HepG2 (cell line): ENCODE results near the gene CHPF.

Experiments used
- EZH2 ChIP-seq: conservative IDR thresholded peaks from 2 replicates; pipeline ENCODE4 v1.6.1; 2012; ENCODE audit warnings: mild to moderate bottlenecking, low read depth, low read length, moderate library complexity
- POLR2A ChIP-seq, 2 experiments: IDR thresholded peaks; 2 replicates each; pipeline ENCODE4 v1.6.1; 2011; ENCODE audit warnings: low read depth in 2 of 2, low read length in 2 of 2, mild to moderate bottlenecking in 1 of 2, moderate library complexity in 1 of 2; ENCODE audit not compliant: insufficient read depth in 1 of 2
- SP2 ChIP-seq: sonication (generic); formaldehyde crosslinking; IDR thresholded peaks from 2 replicates; pipeline ENCODE4 v1.5.1; 2020; ENCODE audit warnings: mild to moderate bottlenecking, missing genetic modification reagents
- ZKSCAN1 ChIP-seq: fragments of 150-350 bp; IDR thresholded peaks from 2 replicates; pipeline ENCODE4 v1.6.1; 2014; ENCODE audit warnings: low read length
- ZNF124 ChIP-seq: sonication (generic); formaldehyde crosslinking; IDR thresholded peaks from 2 replicates; pipeline ENCODE4 v1.4.0; 2020; ENCODE audit warnings: missing genetic modification reagents
- ZNF737 ChIP-seq: sonication (generic); formaldehyde crosslinking; IDR thresholded peaks from 2 replicates; pipeline ENCODE4 v1.5.0; 2020; ENCODE audit warnings: missing genetic modification reagents, mild to moderate bottlenecking, borderline replicate concordance
- TF ChIP-seq, protein P1 (sequence below): sonication (generic); formaldehyde crosslinking; IDR thresholded peaks from 2 replicates; pipeline ENCODE4 v1.4.0; 2020; ENCODE audit warnings: mild to moderate bottlenecking, missing genetic modification reagents
- TF ChIP-seq, protein P2 (sequence below): sonication (generic); formaldehyde crosslinking; IDR thresholded peaks from 2 replicates; pipeline ENCODE4 v1.5.0; 2020; ENCODE audit warnings: mild to moderate bottlenecking, missing genetic modification reagents, moderate library complexity
- TF ChIP-seq, protein P3 (sequence below): sonication (generic); formaldehyde crosslinking; IDR thresholded peaks from 2 replicates; pipeline ENCODE4 v1.5.0; 2020; ENCODE audit warnings: missing genetic modification reagents, mild to moderate bottlenecking, borderline replicate concordance

DNA sequence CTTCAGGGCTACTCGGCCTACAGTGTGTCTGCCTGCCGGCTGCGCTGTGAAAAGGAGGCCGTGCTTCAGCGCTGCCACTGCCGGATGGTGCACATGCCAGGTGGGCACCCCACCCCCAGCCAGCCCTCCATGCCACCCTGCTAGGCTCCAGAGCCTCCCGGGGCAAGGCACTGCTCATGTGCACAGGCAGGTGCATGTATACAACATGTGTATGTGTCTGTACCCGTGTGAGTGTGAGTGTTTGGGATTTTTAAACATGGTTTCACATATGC lies 11.3 kb downstream of the CHPF start:
- no peak for TF ChIP-seq POLR2A (IDR thresholded peaks at IDR 0.05; ENCODE audit: insufficient read depth in 1 of 2, low read depth in 2 of 2, low read length in 2 of 2)
- TF ChIP-seq, protein P1, sequence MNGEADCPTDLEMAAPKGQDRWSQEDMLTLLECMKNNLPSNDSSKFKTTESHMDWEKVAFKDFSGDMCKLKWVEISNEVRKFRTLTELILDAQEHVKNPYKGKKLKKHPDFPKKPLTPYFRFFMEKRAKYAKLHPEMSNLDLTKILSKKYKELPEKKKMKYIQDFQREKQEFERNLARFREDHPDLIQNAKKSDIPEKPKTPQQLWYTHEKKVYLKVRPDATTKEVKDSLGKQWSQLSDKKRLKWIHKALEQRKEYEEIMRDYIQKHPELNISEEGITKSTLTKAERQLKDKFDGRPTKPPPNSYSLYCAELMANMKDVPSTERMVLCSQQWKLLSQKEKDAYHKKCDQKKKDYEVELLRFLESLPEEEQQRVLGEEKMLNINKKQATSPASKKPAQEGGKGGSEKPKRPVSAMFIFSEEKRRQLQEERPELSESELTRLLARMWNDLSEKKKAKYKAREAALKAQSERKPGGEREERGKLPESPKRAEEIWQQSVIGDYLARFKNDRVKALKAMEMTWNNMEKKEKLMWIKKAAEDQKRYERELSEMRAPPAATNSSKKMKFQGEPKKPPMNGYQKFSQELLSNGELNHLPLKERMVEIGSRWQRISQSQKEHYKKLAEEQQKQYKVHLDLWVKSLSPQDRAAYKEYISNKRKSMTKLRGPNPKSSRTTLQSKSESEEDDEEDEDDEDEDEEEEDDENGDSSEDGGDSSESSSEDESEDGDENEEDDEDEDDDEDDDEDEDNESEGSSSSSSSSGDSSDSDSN (CRISPR knock-in tag), result no peak
- TF ChIP-seq ZNF737 (CRISPR knock-in tag), result no peak
- no peak for TF ChIP-seq EZH2
- TF ChIP-seq SP2 (CRISPR knock-in tag), result no peak
- no peak for TF ChIP-seq ZKSCAN1
- TF ChIP-seq, protein P2, sequence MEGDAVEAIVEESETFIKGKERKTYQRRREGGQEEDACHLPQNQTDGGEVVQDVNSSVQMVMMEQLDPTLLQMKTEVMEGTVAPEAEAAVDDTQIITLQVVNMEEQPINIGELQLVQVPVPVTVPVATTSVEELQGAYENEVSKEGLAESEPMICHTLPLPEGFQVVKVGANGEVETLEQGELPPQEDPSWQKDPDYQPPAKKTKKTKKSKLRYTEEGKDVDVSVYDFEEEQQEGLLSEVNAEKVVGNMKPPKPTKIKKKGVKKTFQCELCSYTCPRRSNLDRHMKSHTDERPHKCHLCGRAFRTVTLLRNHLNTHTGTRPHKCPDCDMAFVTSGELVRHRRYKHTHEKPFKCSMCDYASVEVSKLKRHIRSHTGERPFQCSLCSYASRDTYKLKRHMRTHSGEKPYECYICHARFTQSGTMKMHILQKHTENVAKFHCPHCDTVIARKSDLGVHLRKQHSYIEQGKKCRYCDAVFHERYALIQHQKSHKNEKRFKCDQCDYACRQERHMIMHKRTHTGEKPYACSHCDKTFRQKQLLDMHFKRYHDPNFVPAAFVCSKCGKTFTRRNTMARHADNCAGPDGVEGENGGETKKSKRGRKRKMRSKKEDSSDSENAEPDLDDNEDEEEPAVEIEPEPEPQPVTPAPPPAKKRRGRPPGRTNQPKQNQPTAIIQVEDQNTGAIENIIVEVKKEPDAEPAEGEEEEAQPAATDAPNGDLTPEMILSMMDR (CRISPR knock-in tag), result no peak
- TF ChIP-seq ZNF124 (CRISPR knock-in tag), result no peak
- TF ChIP-seq, protein P3, sequence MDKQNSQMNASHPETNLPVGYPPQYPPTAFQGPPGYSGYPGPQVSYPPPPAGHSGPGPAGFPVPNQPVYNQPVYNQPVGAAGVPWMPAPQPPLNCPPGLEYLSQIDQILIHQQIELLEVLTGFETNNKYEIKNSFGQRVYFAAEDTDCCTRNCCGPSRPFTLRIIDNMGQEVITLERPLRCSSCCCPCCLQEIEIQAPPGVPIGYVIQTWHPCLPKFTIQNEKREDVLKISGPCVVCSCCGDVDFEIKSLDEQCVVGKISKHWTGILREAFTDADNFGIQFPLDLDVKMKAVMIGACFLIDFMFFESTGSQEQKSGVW, result no peak
